ENCODE results near the gene PLXNB2.
A peak's percentile ranks its signal among the peaks of the same experiment; 100 is the strongest.

PLXNB2 gene

GRCh38 chr22:50270666-50271394, 36.6 kb downstream of the PLXNB2 start:
- Histone ChIP-seq H3K9ac (peak overlapping the region; percentile 76), H3K4me3 (peak overlapping the region; percentile 72), H4K20me1 (peaks cover 42% of the 10 kb centered on the region), H3K4me1 (peaks cover 68% of the 10 kb centered on the region), H3K9me3 (peaks cover 9% of the 10 kb centered on the region; the same call in 1 of the 2 replicates), H3K4me2 (peak overlapping the region; percentile 99), H3K27me3 (no peaks in the 10 kb centered on the region), H3K36me3 (peaks cover 28% of the 10 kb centered on the region), H3K27ac (peak overlapping the region; percentile 59)
- no peak for TF ChIP-seq Cebpa-rat (IDR thresholded peaks at IDR 0.05)

GRCh38 chr22:50269970-50270665, 37.3 kb downstream of the PLXNB2 start, which contains the start of gene MAPK11:
TSS of gene MAPK11 (minus strand) at chr22:50270380. CDS start at chr22:50270292, 88 bp downstream.
- Histone ChIP-seq H3K27ac (peak within 1 kb of the TSS; percentile 71), H3K4me3 (peak within 1 kb of the TSS; percentile 72), H3K36me3 (peaks cover 24% of the 10 kb centered on the region), H3K27me3 (no peaks in the 10 kb centered on the region), H3K9ac (peak within 1 kb of the TSS; percentile 76), H3K4me1 (peaks cover 66% of the 10 kb centered on the region), H3K9me3 (peaks cover 9% of the 10 kb centered on the region; the same call in 1 of the 2 replicates), H3K4me2 (peak within 1 kb of the TSS; percentile 99), H4K20me1 (peaks cover 35% of the 10 kb centered on the region)
- no peak for TF ChIP-seq Cebpa-rat (IDR thresholded peaks at IDR 0.05)

- Histone ChIP-seq H3K27me3 (no peaks in the 10 kb centered on the region), H3K9me3 (peaks cover 9% of the 10 kb centered on the region; the same call in 1 of the 2 replicates), H3K27ac (peak overlapping the region; percentile 71), H3K4me1 (peaks cover 67% of the 10 kb centered on the region), H3K4me3 (peak overlapping the region; percentile 72), H3K9ac (peak overlapping the region; percentile 76), H3K36me3 (peaks cover 24% of the 10 kb centered on the region), H3K4me2 (peak overlapping the region; percentile 99), H4K20me1 (peaks cover 32% of the 10 kb centered on the region)
- no peak for TF ChIP-seq Cebpa-rat (IDR thresholded peaks at IDR 0.05)
Measured at GRCh38 chr22:50269573-50269969, 37.9 kb downstream of the PLXNB2 start.

GRCh38 chr22:50268655-50269113, 38.8 kb downstream of the PLXNB2 start:
- Histone ChIP-seq H3K27ac (no peak overlapping the region), H3K36me3 (peaks cover 24% of the 10 kb centered on the region), H4K20me1 (peaks cover 26% of the 10 kb centered on the region; the same call in 1 of the 2 replicates), H3K9me3 (peaks cover 9% of the 10 kb centered on the region; the same call in 1 of the 2 replicates), H3K4me3 (peak overlapping the region; percentile 72; the same call in 1 of the 2 replicates), H3K27me3 (no peaks in the 10 kb centered on the region), H3K9ac (no peak overlapping the region), H3K4me2 (peak overlapping the region; percentile 99), H3K4me1 (peaks cover 66% of the 10 kb centered on the region)
- no peak for TF ChIP-seq Cebpa-rat (IDR thresholded peaks at IDR 0.05)

- Histone ChIP-seq H3K4me2 (peak overlapping the region; percentile 99), H3K36me3 (peaks cover 24% of the 10 kb centered on the region), H3K4me1 (peaks cover 69% of the 10 kb centered on the region), H3K9me3 (peaks cover 9% of the 10 kb centered on the region; the same call in 1 of the 2 replicates), H3K9ac (0 out of 2 replicates have a peak overlapping the region, but pooled peaks have one; percentile 19), H4K20me1 (peaks cover 24% of the 10 kb centered on the region; the same call in 1 of the 2 replicates), H3K27me3 (no peaks in the 10 kb centered on the region), H3K27ac (no peak overlapping the region), H3K4me3 (no peak overlapping the region)
- no peak for TF ChIP-seq Cebpa-rat (IDR thresholded peaks at IDR 0.05)
Measured at GRCh38 chr22:50267591-50268390, 39.7 kb downstream of the PLXNB2 start.

GRCh38 chr22:50266994-50267393, 40.5 kb downstream of the PLXNB2 start:
- Histone ChIP-seq H4K20me1 (peaks cover 20% of the 10 kb centered on the region; the same call in 1 of the 2 replicates), H3K4me3 (no peak overlapping the region), H3K36me3 (peaks cover 24% of the 10 kb centered on the region), H3K27me3 (no peaks in the 10 kb centered on the region), H3K4me2 (no peak overlapping the region), H3K9ac (no peak overlapping the region), H3K27ac (no peak overlapping the region), H3K4me1 (peaks cover 69% of the 10 kb centered on the region), H3K9me3 (peaks cover 9% of the 10 kb centered on the region; the same call in 1 of the 2 replicates)
- TF ChIP-seq Cebpa-rat (IDR thresholded peaks at IDR 0.05): no peak

GRCh38 chr22:50264946-50265669, 42.3 kb downstream of the PLXNB2 start:
- Histone ChIP-seq H3K4me2 (peak overlapping the region; percentile 17; the same call in 1 of the 2 replicates), H3K4me3 (no peak overlapping the region), H4K20me1 (peaks cover 18% of the 10 kb centered on the region; the same call in 1 of the 2 replicates), H3K27me3 (no peaks in the 10 kb centered on the region), H3K9ac (0 out of 2 replicates have a peak overlapping the region, but pooled peaks have one; percentile 10), H3K36me3 (peaks cover 24% of the 10 kb centered on the region), H3K9me3 (peaks cover 9% of the 10 kb centered on the region; the same call in 1 of the 2 replicates), H3K4me1 (peaks cover 60% of the 10 kb centered on the region), H3K27ac (no peak overlapping the region)
- no peak for TF ChIP-seq Cebpa-rat (IDR thresholded peaks at IDR 0.05)

- TF ChIP-seq Cebpa-rat (IDR thresholded peaks at IDR 0.05): no peak
- Histone ChIP-seq H3K9me3 (peaks cover 9% of the 10 kb centered on the region; the same call in 1 of the 2 replicates), H3K27me3 (no peaks in the 10 kb centered on the region), H3K9ac (no peak overlapping the region), H3K27ac (no peak overlapping the region), H3K4me3 (no peak overlapping the region), H4K20me1 (peaks cover 19% of the 10 kb centered on the region), H3K4me2 (no peak overlapping the region), H3K36me3 (peaks cover 26% of the 10 kb centered on the region), H3K4me1 (peaks cover 59% of the 10 kb centered on the region)
Measured at GRCh38 chr22:50264104-50264745, 43.2 kb downstream of the PLXNB2 start.

All from BLaER1 (cell line).